HG03342 (cell line): Measurements from ENCODE around the gene EFNB2.

Experiments
- ATAC-seq: cut with Tn5 transposase; IDR thresholded peaks from one replicate; pipeline ENCODE4 v1.9.1; 2021; ENCODE audit warnings: mild to moderate bottlenecking, moderate library complexity; ENCODE audit not compliant: unreplicated experiment

Gene EFNB2

DNA sequence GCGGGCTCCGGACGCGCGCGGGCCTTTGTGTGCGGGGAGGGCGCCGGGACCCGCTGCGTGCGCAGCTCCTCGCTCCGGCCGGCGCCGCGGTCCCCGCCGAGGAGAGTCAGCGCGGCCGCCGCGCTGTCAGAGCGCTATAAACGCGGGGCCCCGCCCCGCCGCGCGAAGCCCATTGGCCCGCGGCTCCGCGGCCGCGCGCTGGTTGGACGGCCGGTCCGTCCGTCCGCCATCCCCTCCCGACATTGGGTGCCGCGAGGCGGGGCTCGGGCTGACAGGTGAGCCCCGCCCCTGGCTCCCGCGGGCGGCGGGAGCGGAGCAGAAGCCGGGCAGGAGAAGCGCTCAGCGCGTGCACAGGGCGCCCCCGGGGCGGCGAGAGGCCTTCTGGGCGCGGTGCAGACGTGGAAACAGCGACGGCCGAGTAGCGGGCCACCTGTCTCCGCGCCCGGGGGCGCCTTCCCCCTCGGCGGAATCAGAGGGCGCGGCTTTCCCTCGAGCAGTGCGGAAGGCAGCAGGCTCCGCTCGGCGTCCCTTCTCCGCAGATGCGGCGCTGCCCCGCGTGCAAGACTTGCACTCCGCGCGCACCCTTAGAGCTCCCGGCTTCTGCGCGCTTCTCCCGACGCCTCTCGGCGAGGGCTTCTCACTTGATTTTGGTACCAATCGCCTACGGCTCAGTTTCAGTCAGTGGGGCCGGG is at the start of gene EFNB2:
Gene EFNB2, minus strand, starts transcription at position 111 of the 692 bp plus-strand sequence. CDS start 698 bp downstream, outside the sequence.
- ATAC-seq: peak; percentile 96

- ATAC-seq: no peak
These were observed 45.8 kb upstream of the EFNB2 start for GRCh38 chr13:106581225-106581624.

DNA sequence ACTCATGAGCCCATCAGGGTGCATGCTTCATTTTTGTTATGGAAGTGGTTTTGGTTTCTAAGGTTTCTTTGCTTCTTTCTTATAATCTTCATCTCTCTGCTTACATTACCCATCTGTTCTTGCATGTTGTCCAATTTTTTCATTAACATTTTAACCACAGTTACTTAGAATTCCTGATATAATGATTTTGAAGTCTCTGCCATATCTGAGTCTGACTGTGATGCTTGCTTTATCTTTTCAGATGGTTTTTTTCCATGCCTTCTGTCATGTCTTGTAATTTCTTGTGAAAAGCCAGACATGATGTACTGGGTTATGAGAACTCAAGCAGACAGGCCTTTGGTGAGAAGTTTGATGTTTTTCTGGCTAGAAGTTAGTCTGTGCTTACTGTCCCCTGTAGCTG is 40.4 kb upstream of the EFNB2 start:
- no peak for ATAC-seq

- ATAC-seq: no peak
These were observed 38.4 kb upstream of the EFNB2 start for GRCh38 chr13:106573868-106574267.

DNA sequence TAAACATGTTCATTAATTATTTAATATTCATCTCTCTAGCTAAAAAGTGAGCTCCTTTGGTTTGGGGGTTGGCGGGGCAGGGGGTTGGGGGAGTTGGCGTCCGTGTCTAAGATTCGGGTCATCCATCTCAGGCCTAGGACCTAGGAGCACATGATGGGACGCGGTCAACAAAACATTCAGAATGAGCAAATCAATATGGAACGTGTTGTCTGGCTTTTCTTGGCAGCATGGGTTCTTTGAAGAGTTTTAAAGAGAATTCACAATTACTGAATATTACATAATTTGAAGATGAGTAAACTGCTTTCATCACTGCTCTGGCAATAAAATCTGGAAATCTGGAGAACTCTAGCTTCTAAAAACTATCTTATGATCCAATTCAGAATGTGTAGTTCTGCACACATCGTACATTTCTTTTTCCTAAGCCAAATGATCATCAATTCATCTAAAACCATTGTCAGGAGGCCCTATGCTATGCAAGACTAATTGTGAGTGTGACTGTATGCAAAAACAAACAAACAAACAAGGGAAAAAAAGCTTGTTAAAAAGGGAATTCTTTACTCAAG is 37.9 kb upstream of the EFNB2 start:
- ATAC-seq: no peak

GRCh38 chr13:106570299-106570852 is 34.9 kb upstream of the EFNB2 start:
- ATAC-seq: no peak

GRCh38 chr13:106569233-106570095 is 34.0 kb upstream of the EFNB2 start:
- no peak for ATAC-seq

- ATAC-seq: peak; percentile 32
These were observed 33.0 kb upstream of the EFNB2 start for GRCh38 chr13:106568299-106569003.

GRCh38 chr13:106567474-106568298 is 32.2 kb upstream of the EFNB2 start, which contains the start of gene ARGLU1:
Gene ARGLU1, minus strand, starts transcription at chr13:106568137. Its CDS starts 218 bp downstream, at chr13:106567919.
- ATAC-seq: peak; percentile 75

DNA sequence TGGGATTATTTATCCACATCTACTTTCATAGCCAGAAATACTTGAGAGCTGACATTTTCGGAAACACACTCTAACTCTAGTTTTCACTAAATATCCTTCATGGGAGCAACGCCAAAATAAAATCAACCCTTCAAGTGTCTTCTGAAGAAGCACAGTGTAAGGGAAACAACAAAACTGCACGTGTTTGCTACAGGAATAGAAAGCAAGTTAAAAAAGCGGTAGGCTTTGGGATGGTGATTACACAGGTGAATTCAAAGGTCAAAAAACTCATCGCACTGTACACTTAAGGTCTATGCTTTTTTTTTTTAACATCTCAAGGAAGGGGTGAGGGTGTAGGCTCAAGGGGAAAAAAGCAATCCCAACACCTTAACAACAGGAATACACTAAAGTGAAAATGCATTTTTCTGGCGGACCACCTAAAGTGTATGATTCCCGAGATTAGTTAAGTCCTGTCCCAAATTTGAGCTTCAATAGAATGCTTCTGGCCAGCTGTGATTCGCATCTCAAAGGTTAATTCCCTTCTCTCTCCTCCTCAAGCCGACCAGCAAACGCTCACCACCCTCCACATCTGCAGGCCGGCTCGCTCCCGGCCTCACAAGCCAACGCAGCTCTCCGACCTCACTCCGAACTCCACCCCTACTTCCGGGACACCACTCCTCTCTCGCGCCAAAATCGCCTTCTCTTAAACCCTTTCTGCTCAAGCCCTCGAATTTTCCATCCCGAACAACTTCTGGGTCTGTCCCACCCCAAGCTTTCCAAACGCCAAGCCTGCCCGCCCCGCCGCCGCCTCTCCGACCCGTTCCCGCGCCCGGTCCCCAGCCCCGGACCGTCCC is 31.4 kb upstream of the EFNB2 start:
- ATAC-seq: peak; percentile 42

- no peak for ATAC-seq
These were observed 29.8 kb upstream of the EFNB2 start for GRCh38 chr13:106565127-106565775.

- no peak for ATAC-seq
These were observed 26.8 kb upstream of the EFNB2 start for GRCh38 chr13:106562301-106562700.

DNA sequence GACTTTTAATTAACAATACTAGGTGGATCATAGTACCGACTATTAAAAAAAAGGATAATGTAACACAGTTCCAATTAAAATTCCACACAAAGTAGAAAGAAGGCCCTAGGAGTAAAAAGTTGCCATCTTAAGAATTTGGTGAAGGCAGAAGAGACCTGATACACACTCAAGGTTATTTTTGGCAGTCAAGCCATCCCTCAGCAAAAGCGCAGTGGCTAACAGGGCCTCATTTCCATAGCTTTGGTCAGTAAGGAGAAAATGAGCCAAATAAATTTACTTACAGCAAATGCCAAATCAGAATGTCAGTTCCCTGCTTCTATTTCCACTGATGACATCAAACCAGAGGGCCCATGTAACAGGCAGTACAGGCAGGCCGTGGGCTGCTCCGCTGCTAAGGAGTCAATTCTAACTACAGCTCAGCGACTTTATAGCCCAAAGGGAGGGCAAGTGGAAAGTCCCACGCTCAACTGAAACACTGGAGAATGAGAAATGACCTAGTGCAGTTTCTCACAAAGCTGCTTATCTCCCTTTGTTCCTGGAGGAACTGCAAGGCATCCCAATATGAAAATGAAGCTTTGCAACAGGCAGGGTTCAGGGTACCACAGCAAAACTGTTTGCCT is 26.2 kb upstream of the EFNB2 start:
- peak; percentile 84 for ATAC-seq

DNA sequence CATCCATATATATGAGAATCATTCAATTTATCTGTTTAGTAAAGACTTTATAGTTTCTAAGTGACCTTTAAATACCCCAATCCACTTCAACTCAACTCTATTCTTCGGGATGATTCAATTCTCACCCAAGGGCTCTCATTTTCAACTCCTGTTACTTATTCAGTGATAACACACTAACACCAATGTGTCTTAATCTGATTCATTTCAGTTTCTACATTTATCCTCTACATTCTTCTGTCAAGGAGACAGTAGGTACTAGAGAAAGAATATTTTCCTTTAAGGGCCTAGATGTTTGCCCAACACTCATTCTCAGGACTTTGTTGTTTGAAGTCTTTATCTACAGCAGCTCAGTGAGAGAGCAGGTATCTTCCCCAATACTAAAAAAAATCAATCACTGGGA is 25.4 kb upstream of the EFNB2 start:
- peak; percentile 35 for ATAC-seq

DNA sequence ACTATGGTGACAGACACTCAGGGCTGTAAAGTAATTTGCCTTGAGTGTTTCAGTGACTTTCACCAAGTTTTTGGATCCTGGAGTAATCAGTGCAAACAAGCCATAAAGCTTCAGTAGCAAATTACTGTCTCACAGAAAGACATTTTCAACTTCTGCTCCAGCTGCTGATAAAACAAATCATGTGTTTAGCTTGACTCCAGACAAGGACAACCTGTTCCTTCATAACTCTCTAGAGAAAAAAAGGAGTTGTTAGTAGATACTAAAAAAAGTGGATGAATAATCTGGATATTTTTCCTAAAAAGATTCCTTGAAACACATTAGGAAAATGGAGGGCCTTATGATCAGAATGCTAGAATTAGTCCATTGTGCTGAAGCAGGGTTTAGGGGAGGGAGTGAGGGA is 23.1 kb upstream of the EFNB2 start:
- no peak for ATAC-seq

- ATAC-seq: no peak
These were observed 20.3 kb upstream of the EFNB2 start for GRCh38 chr13:106555631-106556328.

GRCh38 chr13:106551751-106552150 is 16.3 kb upstream of the EFNB2 start:
- ATAC-seq: no peak
